ENCODE measurements around the gene DOCK4. TPM values are rescaled to one million over a fixed set of nuclear protein-coding genes. Genes with fewer than 3 reads are reported as not detected.

The DOCK4 gene
- total RNA-seq, 1 experiment from 2014 or later, result 4.9 TPM

GRCh38 chr7:111763221-111763801 is 442.9 kb downstream of the DOCK4 start:
- Mint-ChIP-seq H3K27me3 (ENCODE audit: low read depth) (no peaks in the 10 kb centered on the region), H3K4me1 (no peaks in the 10 kb centered on the region), H3K27ac (no peak overlapping the region), H3K4me3 (no peak overlapping the region), H3K9me3 (no peaks in the 10 kb centered on the region), H3K36me3 (ENCODE audit: insufficient read depth in 1 of 3, low read depth in 3 of 3) (peaks cover 0 to 16% (median 3%) of the 10 kb centered on the region in 3 experiments; a peak in 3 of 7 replicates)
- Histone ChIP-seq H3K9me3 (ENCODE audit: control insufficient read depth, low read depth, low read length) (no peaks in the 10 kb centered on the region), H3K4me1 (ENCODE audit: insufficient read depth, low read length) (no peaks in the 10 kb centered on the region), H3K23me2 (ENCODE audit: insufficient read length, low read depth, low read length, poor library complexity, severe bottlenecking) (no peaks in the 10 kb centered on the region), H2AFZ (ENCODE audit: low read length) (no peak overlapping the region), H3K27me3 (ENCODE audit: insufficient read depth, low read length) (no peaks in the 10 kb centered on the region), H3K14ac (ENCODE audit: insufficient read depth, low read length) (no peak overlapping the region), H4K5ac (ENCODE audit: insufficient read length, low read depth, low read length) (no peak overlapping the region), H2BK20ac (ENCODE audit: low read depth, low read length, poor library complexity, severe bottlenecking) (no peak overlapping the region), H3K79me1 (ENCODE audit: insufficient read depth, low read depth, low read length, poor library complexity, severe bottlenecking) (no peaks in the 10 kb centered on the region), H3K18ac (ENCODE audit: insufficient read length, low read depth, low read length) (no peak overlapping the region), H4K91ac (ENCODE audit: insufficient read length, low read depth, low read length) (no peak overlapping the region), H2BK120ac (ENCODE audit: low read depth, low read length, poor library complexity, severe bottlenecking) (no peak overlapping the region), H2BK15ac (ENCODE audit: low read depth, low read length) (no peak overlapping the region), H2AK5ac (ENCODE audit: insufficient read length, low read length) (no peak overlapping the region), H3K79me2 (ENCODE audit: insufficient read depth, low read length) (no peaks in the 10 kb centered on the region), H3K23ac (ENCODE audit: insufficient read length, low read depth, low read length) (no peak overlapping the region), H3K9ac (ENCODE audit: extremely low read depth, insufficient read length, low read length) (no peak overlapping the region), H3K27ac (ENCODE audit: insufficient read length, low read depth, low read length) (no peak overlapping the region), H2BK12ac (ENCODE audit: insufficient read length, low read depth, low read length) (no peak overlapping the region), H4K8ac (replicated peaks; ENCODE audit: insufficient read length, low read depth, low read length) (no peak overlapping the region), H4K20me1 (ENCODE audit: control insufficient read depth, insufficient read depth, insufficient read length) (no peaks in the 10 kb centered on the region), H3K4ac (ENCODE audit: low read depth, low read length) (no peak overlapping the region), H3K56ac (ENCODE audit: insufficient read length, low read depth, low read length) (no peak overlapping the region), H2BK5ac (ENCODE audit: insufficient read length, low read length) (no peak overlapping the region), H3T11ph (ENCODE audit: low read length) (no peak overlapping the region), H3K4me2 (ENCODE audit: insufficient read depth, insufficient read length, low read length) (no peak overlapping the region)
- WGBS (ENCODE audit: extremely low coverage, insufficient read length, low lambda C conversion rate), result no CpG with 5 or more reads among the region's 3 CpGs
- peak; percentile 47 for DNase-seq
- TF ChIP-seq, protein P1, sequence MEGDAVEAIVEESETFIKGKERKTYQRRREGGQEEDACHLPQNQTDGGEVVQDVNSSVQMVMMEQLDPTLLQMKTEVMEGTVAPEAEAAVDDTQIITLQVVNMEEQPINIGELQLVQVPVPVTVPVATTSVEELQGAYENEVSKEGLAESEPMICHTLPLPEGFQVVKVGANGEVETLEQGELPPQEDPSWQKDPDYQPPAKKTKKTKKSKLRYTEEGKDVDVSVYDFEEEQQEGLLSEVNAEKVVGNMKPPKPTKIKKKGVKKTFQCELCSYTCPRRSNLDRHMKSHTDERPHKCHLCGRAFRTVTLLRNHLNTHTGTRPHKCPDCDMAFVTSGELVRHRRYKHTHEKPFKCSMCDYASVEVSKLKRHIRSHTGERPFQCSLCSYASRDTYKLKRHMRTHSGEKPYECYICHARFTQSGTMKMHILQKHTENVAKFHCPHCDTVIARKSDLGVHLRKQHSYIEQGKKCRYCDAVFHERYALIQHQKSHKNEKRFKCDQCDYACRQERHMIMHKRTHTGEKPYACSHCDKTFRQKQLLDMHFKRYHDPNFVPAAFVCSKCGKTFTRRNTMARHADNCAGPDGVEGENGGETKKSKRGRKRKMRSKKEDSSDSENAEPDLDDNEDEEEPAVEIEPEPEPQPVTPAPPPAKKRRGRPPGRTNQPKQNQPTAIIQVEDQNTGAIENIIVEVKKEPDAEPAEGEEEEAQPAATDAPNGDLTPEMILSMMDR (conservative IDR thresholded peaks at IDR 0.05), result peak; percentile 89
